HepG2 (cell line): ENCODE measurements around the gene IER5L. TPM values are rescaled to one million over a fixed set of nuclear protein-coding genes. Genes with fewer than 3 reads are reported as not detected.

ENCODE experiments used
- ELF1 ChIP-seq: sonication (generic); formaldehyde crosslinking; IDR thresholded peaks from 2 replicates; pipeline ENCODE4 v1.4.0; 2020; ENCODE audit warnings: missing genetic modification reagents
- FOXP1 ChIP-seq, 2 experiments: fragments of 450-650 bp in 1 of 2; IDR thresholded peaks; 2 replicates each; pipeline ENCODE4 v1.6.1; 2017 to 2018; ENCODE audit warnings: antibody characterized with exemption in 1 of 2
- KLF12 ChIP-seq: sonication (generic); formaldehyde crosslinking; IDR thresholded peaks from 2 replicates; pipeline ENCODE4 v1.4.0; 2020; ENCODE audit warnings: missing genetic modification reagents, borderline replicate concordance
- KLF6 ChIP-seq: IDR thresholded peaks from 2 replicates; pipeline ENCODE4 v1.8.0; 2016; ENCODE audit warnings: missing biosample characterization, missing genetic modification reagents
- MYC ChIP-seq: sonication (generic); formaldehyde crosslinking; IDR thresholded peaks from 2 replicates; pipeline ENCODE4 v1.9.0; 2021; ENCODE audit warnings: missing genetic modification reagents, borderline replicate concordance
- RARG ChIP-seq: sonication (generic); formaldehyde crosslinking; IDR thresholded peaks from 2 replicates; pipeline ENCODE4 v1.4.0; 2020; ENCODE audit warnings: low read depth, mild to moderate bottlenecking, missing genetic modification reagents
- SMC3 ChIP-seq: IDR thresholded peaks from 2 replicates; pipeline ENCODE4 v1.6.1; 2011; ENCODE audit warnings: low read length, improper control_type of control experiment
- polyA plus RNA-seq, 8 experiments: library from polyadenylated mRNA; depleted of rRNA in 3 of 8; stranded (reverse) in 7 of 8; unstranded in 1 of 8; fragments of >200 nt; fragmentation: Illumina TruSeq in 4 of 8; extraction: Trizol in 4 of 8; gene quantifications; 2 replicates each; pipeline versions ENCODE4 v1.2.1 to v1.2.3, GENCODE V29; 2011 to 2016; ENCODE audit warnings: low read depth in 4 of 8, missing spikeins in 1 of 8, mixed read lengths in 1 of 8; ENCODE audit not compliant: insufficient read depth in 1 of 8
- total RNA-seq, 5 experiments: library from RNA; depleted of rRNA; stranded (reverse); fragments of >200 nt; fragmentation: Illumina TruSeq; extraction: Trizol; gene quantifications; 2 replicates each; pipeline ENCODE4 v1.2.3, GENCODE V29; 2016; ENCODE audit warnings: low read depth in 1 of 5
- TF ChIP-seq, protein P1 (sequence below): sonication (generic); formaldehyde crosslinking; IDR thresholded peaks from 2 replicates; pipeline ENCODE4 v1.5.0; 2020; ENCODE audit warnings: missing genetic modification reagents
- TF ChIP-seq, protein P2 (sequence below): sonication (generic); formaldehyde crosslinking; conservative IDR thresholded peaks from 2 replicates; pipeline ENCODE4 v1.4.0; 2020; ENCODE audit warnings: missing genetic modification reagents
- TF ChIP-seq, protein P3 (sequence below): sonication (generic); formaldehyde crosslinking; IDR thresholded peaks from 2 replicates; pipeline ENCODE4 v1.4.0; 2020; ENCODE audit warnings: mild to moderate bottlenecking, low read depth, missing genetic modification reagents
- TF ChIP-seq, protein P4 (sequence below): IDR thresholded peaks from 2 replicates; pipeline ENCODE4 v1.6.1; 2016; ENCODE audit warnings: mild to moderate bottlenecking, missing biosample characterization, missing genetic modification reagents
- TF ChIP-seq, protein P5 (sequence below): sonication (generic); formaldehyde crosslinking; IDR thresholded peaks from 2 replicates; pipeline ENCODE4 v1.5.0; 2020; ENCODE audit warnings: missing genetic modification reagents
- TF ChIP-seq, protein P6 (sequence below): sonication (generic); formaldehyde crosslinking; IDR thresholded peaks from 2 replicates; pipeline ENCODE4 v1.5.1; 2020; ENCODE audit warnings: mild to moderate bottlenecking, missing genetic modification reagents, moderate library complexity
- TF ChIP-seq, protein P7 (sequence below): sonication (generic); formaldehyde crosslinking; IDR thresholded peaks from 2 replicates; pipeline ENCODE4 v1.5.0; 2020; ENCODE audit warnings: missing genetic modification reagents, mild to moderate bottlenecking, borderline replicate concordance
- TF ChIP-seq, protein P8 (sequence below): sonication (generic); formaldehyde crosslinking; IDR thresholded peaks from 2 replicates; pipeline ENCODE4 v1.4.0; 2020; ENCODE audit warnings: missing genetic modification reagents, mild to moderate bottlenecking, borderline replicate concordance

Gene IER5L
- total and polyA plus RNA-seq, 2 of the 13 experiments (the other 11 are each of a cell fraction or from before 2014, with no cell fraction given): 1.8 to 3.3 TPM

DNA sequence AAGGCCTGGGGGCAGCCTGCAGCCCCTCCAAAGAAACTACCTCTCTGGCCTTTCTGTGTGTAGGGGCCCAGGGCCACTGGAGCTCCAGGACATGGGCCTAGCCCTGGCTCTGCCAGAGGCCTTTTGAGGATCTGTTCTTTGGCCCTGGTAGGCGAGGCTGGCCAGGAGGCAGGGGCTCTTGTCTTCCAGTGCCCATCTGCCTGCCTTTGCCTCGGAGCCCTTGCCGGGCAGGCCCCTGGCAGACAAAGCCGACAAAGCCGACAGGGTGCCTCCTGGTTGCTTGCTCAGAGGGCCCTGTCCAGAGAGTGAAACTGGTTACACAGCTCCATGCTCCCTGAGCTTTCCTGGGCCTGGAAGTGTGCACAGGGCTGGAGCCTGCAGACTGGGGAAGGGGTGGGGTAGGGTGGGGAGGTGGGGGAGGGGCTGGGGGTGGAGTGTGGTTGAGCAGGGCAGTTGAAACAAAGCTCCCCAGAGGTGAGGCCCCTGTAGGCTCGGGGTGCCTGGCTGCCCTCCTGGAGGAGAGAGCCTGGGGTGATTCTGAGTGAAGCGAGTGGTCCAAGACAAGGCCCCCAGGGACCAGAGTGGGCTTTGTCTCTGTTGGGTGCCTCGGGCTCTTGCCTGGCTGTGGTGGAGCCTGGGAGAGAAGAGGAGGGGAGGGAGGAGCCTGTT lies 37.5 kb downstream of the IER5L start (continued):
- TF ChIP-seq, protein P1, sequence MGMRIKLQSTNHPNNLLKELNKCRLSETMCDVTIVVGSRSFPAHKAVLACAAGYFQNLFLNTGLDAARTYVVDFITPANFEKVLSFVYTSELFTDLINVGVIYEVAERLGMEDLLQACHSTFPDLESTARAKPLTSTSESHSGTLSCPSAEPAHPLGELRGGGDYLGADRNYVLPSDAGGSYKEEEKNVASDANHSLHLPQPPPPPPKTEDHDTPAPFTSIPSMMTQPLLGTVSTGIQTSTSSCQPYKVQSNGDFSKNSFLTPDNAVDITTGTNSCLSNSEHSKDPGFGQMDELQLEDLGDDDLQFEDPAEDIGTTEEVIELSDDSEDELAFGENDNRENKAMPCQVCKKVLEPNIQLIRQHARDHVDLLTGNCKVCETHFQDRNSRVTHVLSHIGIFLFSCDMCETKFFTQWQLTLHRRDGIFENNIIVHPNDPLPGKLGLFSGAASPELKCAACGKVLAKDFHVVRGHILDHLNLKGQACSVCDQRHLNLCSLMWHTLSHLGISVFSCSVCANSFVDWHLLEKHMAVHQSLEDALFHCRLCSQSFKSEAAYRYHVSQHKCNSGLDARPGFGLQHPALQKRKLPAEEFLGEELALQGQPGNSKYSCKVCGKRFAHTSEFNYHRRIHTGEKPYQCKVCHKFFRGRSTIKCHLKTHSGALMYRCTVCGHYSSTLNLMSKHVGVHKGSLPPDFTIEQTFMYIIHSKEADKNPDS (CRISPR knock-in tag): no peak
- TF ChIP-seq ELF1 (0 out of 2 replicates have a peak, but pooled peaks have one; percentile 4), KLF6 (CRISPR knock-in tag) (0 out of 2 replicates have a peak, but pooled peaks have one; percentile 2), FOXP1 (IDR thresholded peaks at IDR 0.05) (no peak), FOXP1 (CRISPR knock-in tag; IDR thresholded peaks at IDR 0.05) (no peak), KLF12 (CRISPR knock-in tag) (no peak), SMC3 (no peak), MYC (CRISPR knock-in tag) (peak; percentile 26), RARG (CRISPR knock-in tag) (no peak)
- TF ChIP-seq, protein P2, sequence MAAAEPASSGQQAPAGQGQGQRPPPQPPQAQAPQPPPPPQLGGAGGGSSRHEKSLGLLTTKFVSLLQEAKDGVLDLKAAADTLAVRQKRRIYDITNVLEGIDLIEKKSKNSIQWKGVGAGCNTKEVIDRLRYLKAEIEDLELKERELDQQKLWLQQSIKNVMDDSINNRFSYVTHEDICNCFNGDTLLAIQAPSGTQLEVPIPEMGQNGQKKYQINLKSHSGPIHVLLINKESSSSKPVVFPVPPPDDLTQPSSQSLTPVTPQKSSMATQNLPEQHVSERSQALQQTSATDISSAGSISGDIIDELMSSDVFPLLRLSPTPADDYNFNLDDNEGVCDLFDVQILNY (CRISPR knock-in tag): 0 out of 2 replicates have a peak, but pooled peaks have one; percentile 29
- TF ChIP-seq, protein P3, sequence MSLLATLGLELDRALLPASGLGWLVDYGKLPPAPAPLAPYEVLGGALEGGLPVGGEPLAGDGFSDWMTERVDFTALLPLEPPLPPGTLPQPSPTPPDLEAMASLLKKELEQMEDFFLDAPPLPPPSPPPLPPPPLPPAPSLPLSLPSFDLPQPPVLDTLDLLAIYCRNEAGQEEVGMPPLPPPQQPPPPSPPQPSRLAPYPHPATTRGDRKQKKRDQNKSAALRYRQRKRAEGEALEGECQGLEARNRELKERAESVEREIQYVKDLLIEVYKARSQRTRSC (CRISPR knock-in tag): no peak
- TF ChIP-seq, protein P4, sequence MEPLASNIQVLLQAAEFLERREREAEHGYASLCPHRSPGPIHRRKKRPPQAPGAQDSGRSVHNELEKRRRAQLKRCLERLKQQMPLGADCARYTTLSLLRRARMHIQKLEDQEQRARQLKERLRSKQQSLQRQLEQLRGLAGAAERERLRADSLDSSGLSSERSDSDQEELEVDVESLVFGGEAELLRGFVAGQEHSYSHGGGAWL (CRISPR knock-in tag): 0 out of 2 replicates have a peak, but pooled peaks have one; percentile 26
- TF ChIP-seq, protein P5, sequence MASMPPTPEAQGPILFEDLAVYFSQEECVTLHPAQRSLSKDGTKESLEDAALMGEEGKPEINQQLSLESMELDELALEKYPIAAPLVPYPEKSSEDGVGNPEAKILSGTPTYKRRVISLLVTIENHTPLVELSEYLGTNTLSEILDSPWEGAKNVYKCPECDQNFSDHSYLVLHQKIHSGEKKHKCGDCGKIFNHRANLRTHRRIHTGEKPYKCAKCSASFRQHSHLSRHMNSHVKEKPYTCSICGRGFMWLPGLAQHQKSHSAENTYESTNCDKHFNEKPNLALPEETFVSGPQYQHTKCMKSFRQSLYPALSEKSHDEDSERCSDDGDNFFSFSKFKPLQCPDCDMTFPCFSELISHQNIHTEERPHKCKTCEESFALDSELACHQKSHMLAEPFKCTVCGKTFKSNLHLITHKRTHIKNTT (CRISPR knock-in tag): no peak
- TF ChIP-seq, protein P6, sequence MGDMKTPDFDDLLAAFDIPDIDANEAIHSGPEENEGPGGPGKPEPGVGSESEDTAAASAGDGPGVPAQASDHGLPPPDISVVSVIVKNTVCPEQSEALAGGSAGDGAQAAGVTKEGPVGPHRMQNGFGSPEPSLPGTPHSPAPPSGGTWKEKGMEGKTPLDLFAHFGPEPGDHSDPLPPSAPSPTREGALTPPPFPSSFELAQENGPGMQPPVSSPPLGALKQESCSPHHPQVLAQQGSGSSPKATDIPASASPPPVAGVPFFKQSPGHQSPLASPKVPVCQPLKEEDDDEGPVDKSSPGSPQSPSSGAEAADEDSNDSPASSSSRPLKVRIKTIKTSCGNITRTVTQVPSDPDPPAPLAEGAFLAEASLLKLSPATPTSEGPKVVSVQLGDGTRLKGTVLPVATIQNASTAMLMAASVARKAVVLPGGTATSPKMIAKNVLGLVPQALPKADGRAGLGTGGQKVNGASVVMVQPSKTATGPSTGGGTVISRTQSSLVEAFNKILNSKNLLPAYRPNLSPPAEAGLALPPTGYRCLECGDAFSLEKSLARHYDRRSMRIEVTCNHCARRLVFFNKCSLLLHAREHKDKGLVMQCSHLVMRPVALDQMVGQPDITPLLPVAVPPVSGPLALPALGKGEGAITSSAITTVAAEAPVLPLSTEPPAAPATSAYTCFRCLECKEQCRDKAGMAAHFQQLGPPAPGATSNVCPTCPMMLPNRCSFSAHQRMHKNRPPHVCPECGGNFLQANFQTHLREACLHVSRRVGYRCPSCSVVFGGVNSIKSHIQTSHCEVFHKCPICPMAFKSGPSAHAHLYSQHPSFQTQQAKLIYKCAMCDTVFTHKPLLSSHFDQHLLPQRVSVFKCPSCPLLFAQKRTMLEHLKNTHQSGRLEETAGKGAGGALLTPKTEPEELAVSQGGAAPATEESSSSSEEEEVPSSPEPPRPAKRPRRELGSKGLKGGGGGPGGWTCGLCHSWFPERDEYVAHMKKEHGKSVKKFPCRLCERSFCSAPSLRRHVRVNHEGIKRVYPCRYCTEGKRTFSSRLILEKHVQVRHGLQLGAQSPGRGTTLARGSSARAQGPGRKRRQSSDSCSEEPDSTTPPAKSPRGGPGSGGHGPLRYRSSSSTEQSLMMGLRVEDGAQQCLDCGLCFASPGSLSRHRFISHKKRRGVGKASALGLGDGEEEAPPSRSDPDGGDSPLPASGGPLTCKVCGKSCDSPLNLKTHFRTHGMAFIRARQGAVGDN (CRISPR knock-in tag): peak; percentile 66
- TF ChIP-seq, protein P7, sequence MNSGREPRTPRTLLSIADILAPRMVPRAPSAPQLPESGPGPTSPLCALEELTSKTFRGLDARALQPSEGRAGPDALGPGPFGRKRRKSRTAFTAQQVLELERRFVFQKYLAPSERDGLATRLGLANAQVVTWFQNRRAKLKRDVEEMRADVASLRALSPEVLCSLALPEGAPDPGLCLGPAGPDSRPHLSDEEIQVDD (CRISPR knock-in tag): no peak
- TF ChIP-seq, protein P8, sequence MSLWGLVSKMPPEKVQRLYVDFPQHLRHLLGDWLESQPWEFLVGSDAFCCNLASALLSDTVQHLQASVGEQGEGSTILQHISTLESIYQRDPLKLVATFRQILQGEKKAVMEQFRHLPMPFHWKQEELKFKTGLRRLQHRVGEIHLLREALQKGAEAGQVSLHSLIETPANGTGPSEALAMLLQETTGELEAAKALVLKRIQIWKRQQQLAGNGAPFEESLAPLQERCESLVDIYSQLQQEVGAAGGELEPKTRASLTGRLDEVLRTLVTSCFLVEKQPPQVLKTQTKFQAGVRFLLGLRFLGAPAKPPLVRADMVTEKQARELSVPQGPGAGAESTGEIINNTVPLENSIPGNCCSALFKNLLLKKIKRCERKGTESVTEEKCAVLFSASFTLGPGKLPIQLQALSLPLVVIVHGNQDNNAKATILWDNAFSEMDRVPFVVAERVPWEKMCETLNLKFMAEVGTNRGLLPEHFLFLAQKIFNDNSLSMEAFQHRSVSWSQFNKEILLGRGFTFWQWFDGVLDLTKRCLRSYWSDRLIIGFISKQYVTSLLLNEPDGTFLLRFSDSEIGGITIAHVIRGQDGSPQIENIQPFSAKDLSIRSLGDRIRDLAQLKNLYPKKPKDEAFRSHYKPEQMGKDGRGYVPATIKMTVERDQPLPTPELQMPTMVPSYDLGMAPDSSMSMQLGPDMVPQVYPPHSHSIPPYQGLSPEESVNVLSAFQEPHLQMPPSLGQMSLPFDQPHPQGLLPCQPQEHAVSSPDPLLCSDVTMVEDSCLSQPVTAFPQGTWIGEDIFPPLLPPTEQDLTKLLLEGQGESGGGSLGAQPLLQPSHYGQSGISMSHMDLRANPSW (CRISPR knock-in tag): 0 out of 2 replicates have a peak, but pooled peaks have one; percentile 22
